ENCODE results near the gene FAM184A. TPM values are rescaled to one million over a fixed set of nuclear protein-coding genes. Genes with fewer than 3 reads are reported as not detected.

The FAM184A gene
- total RNA-seq, 1 experiment from 2014 or later: 8.7 TPM

DNA sequence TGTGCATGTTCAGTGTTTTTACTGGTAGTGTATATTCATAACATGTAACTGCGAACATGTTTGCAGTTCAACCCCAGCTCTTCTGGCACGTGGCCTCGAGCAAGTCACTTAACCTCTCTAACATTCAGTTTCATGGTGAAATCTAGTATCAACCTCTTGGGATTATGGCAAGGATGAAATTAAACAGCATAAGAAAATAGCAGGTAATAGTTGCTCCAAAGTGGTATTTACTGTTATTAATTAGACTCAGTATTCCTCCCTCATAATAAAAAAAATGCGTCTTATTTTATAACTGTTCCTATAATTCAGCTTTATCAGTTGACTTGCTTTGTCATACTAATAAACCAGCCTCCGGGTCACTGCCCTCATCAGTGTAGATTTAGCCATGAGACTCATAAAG, 15.0 kb downstream of the FAM184A start:
- Histone ChIP-seq H3K27me3 (ENCODE audit: control insufficient read depth, insufficient read depth, low read length) (no peaks in the 10 kb centered on the region), H3K4me1 (ENCODE audit: control insufficient read depth, insufficient read depth, low read length) (no peaks in the 10 kb centered on the region), H3K4me3 (ENCODE audit: low read depth in 2 of 2, low read length in 2 of 2) (no peak overlapping the region), H3K9me3 (ENCODE audit: control insufficient read depth, insufficient read depth, low read depth, low read length) (no peaks in the 10 kb centered on the region), H3K36me3 (ENCODE audit: control insufficient read depth, insufficient read depth, low read length) (no peaks in the 10 kb centered on the region), H3K27ac (ENCODE audit: low read length) (no peak overlapping the region)
- ChIA-PET CTCF (no interaction called here), POLR2A (no interaction called here)
- DNase-seq (ENCODE audit: low read depth, low spot score) (no peak), ATAC-seq (no peak)
- intact Hi-C loops (cut with micrococcal nuclease; ENCODE audit: unreplicated experiment): no loop called here
- BruUV-seq (replicated peaks): no TSS peak
- no peak for TF ChIP-seq POLR2AphosphoS5 (IDR thresholded peaks at IDR 0.05; ENCODE audit: low read depth, low read length)
- TF ChIP-seq, protein P1, sequence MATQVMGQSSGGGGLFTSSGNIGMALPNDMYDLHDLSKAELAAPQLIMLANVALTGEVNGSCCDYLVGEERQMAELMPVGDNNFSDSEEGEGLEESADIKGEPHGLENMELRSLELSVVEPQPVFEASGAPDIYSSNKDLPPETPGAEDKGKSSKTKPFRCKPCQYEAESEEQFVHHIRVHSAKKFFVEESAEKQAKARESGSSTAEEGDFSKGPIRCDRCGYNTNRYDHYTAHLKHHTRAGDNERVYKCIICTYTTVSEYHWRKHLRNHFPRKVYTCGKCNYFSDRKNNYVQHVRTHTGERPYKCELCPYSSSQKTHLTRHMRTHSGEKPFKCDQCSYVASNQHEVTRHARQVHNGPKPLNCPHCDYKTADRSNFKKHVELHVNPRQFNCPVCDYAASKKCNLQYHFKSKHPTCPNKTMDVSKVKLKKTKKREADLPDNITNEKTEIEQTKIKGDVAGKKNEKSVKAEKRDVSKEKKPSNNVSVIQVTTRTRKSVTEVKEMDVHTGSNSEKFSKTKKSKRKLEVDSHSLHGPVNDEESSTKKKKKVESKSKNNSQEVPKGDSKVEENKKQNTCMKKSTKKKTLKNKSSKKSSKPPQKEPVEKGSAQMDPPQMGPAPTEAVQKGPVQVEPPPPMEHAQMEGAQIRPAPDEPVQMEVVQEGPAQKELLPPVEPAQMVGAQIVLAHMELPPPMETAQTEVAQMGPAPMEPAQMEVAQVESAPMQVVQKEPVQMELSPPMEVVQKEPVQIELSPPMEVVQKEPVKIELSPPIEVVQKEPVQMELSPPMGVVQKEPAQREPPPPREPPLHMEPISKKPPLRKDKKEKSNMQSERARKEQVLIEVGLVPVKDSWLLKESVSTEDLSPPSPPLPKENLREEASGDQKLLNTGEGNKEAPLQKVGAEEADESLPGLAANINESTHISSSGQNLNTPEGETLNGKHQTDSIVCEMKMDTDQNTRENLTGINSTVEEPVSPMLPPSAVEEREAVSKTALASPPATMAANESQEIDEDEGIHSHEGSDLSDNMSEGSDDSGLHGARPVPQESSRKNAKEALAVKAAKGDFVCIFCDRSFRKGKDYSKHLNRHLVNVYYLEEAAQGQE (IDR thresholded peaks at IDR 0.05; ENCODE audit: insufficient read depth in 1 of 2, low read depth in 2 of 2, low read length in 1 of 2): no peak
- TF ChIP-seq, protein P2, sequence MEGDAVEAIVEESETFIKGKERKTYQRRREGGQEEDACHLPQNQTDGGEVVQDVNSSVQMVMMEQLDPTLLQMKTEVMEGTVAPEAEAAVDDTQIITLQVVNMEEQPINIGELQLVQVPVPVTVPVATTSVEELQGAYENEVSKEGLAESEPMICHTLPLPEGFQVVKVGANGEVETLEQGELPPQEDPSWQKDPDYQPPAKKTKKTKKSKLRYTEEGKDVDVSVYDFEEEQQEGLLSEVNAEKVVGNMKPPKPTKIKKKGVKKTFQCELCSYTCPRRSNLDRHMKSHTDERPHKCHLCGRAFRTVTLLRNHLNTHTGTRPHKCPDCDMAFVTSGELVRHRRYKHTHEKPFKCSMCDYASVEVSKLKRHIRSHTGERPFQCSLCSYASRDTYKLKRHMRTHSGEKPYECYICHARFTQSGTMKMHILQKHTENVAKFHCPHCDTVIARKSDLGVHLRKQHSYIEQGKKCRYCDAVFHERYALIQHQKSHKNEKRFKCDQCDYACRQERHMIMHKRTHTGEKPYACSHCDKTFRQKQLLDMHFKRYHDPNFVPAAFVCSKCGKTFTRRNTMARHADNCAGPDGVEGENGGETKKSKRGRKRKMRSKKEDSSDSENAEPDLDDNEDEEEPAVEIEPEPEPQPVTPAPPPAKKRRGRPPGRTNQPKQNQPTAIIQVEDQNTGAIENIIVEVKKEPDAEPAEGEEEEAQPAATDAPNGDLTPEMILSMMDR (IDR thresholded peaks at IDR 0.05): no peak
- no peak for TF ChIP-seq TCF7L2 (IDR thresholded peaks at IDR 0.05; ENCODE audit: low read depth, low read length)
- no peak for TF ChIP-seq SIN3A (IDR thresholded peaks at IDR 0.05; ENCODE audit: borderline replicate concordance, insufficient read depth, low read depth, low read length)
- in situ Hi-C loops (cut with HindIII; ENCODE audit: low pct_unique_long_range_greater_than_20kb, low sequenced_read_pairs): no loop called here

DNA sequence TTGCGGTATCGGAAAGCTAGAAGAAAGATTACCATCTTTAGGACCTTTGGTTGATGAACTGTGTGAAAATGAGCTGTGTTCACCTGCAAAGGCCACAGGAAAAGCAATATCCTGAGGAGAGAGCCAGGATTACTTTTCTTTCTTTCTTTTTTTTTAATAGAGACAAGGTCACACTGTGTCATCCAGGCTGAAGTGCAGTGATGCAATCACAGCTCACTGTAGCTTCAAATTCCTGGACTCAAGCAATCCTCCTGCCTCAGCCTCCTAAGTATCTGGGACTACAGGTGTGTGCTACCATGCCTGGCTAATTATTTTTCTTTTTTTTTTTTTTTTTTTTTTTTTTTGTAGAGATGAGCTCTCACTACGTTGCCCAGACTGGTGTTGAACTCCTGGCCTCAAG, 17.2 kb downstream of the FAM184A start:
- no peak for ATAC-seq
- in situ Hi-C loops (cut with HindIII; ENCODE audit: low pct_unique_long_range_greater_than_20kb, low sequenced_read_pairs): no loop called here
- no peaks in the 10 kb centered on the region for H3K4me1 ChIP-seq (ENCODE audit: control insufficient read depth, insufficient read depth, low read length)
- DNase-seq (ENCODE audit: low read depth, low spot score): no peak
- H3K4me3 ChIP-seq (ENCODE audit: low read depth in 2 of 2, low read length in 2 of 2): no peak overlapping the region
- no peak for TF ChIP-seq POLR2AphosphoS5 (IDR thresholded peaks at IDR 0.05; ENCODE audit: low read depth, low read length)
- TF ChIP-seq TCF7L2 (IDR thresholded peaks at IDR 0.05; ENCODE audit: low read depth, low read length): no peak
- TF ChIP-seq, protein P2 (IDR thresholded peaks at IDR 0.05): no peak
- no peak for TF ChIP-seq SIN3A (IDR thresholded peaks at IDR 0.05; ENCODE audit: borderline replicate concordance, insufficient read depth, low read depth, low read length)
- TF ChIP-seq, protein P1 (IDR thresholded peaks at IDR 0.05; ENCODE audit: insufficient read depth in 1 of 2, low read depth in 2 of 2, low read length in 1 of 2): no peak
- intact Hi-C loops (cut with micrococcal nuclease; ENCODE audit: unreplicated experiment): no loop called here
- POLR2A ChIA-PET: interaction anchor here (0.6 kb wide), 1 partner anchor 58 kb away, joined by 3 read pairs; no protein-coding TSS in a partner anchor
- H3K27me3 ChIP-seq (ENCODE audit: control insufficient read depth, insufficient read depth, low read length): no peaks in the 10 kb centered on the region
- no peaks in the 10 kb centered on the region for H3K9me3 ChIP-seq (ENCODE audit: control insufficient read depth, insufficient read depth, low read depth, low read length)
- H3K36me3 ChIP-seq (ENCODE audit: control insufficient read depth, insufficient read depth, low read length): no peaks in the 10 kb centered on the region
- no TSS peak for BruUV-seq (replicated peaks)
- CTCF ChIA-PET: no interaction called here
- no peak overlapping the region for H3K27ac ChIP-seq (ENCODE audit: low read length)
